Epithelial cell of esophagus (primary cell): ENCODE results near the gene THBS4.

Experiments
- DNase-seq: peaks from one replicate; pipeline ENCODE4 v3.0.0; 2010; ENCODE audit warnings: low read depth
- H3K4me3 ChIP-seq: 2 replicates; pipeline ENCODE4 v1.5.1; 2011; ENCODE audit warnings: mild to moderate bottlenecking, low read length, control low read depth
- CTCF ChIP-seq: IDR thresholded peaks from 2 replicates; pipeline ENCODE4 v1.5.1; 2011; ENCODE audit warnings: low read depth, mild to moderate bottlenecking, low read length, control low read depth, inconsistent platforms; ENCODE audit not compliant: insufficient read depth; ENCODE audit errors: missing control alignments

Gene THBS4

DNA sequence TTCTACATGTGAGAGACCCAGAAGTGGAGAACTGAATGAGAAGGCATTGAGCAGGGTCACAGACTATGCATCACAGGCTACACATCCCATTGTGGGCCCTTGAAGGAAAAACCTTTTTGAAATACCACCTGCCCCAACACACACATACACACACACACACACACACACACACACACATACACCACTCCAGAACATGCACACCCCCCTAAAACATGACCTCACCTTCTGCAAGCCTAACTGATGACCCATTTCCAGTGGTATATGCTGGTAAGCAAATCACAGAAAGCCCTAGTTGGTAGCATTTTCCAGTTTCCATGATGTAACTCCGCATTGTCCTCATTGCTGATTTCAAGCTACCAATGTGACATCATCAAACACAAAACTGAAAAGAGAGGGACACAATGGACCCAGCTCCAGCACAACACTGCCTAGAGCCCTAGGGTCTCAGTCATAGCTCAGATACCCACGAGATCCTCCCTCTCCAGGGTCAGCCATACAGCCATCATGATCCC lies 36.4 kb downstream of the THBS4 start:
- H3K4me3 ChIP-seq: no peak overlapping the region
- TF ChIP-seq CTCF: no peak
- no peak for DNase-seq

DNA sequence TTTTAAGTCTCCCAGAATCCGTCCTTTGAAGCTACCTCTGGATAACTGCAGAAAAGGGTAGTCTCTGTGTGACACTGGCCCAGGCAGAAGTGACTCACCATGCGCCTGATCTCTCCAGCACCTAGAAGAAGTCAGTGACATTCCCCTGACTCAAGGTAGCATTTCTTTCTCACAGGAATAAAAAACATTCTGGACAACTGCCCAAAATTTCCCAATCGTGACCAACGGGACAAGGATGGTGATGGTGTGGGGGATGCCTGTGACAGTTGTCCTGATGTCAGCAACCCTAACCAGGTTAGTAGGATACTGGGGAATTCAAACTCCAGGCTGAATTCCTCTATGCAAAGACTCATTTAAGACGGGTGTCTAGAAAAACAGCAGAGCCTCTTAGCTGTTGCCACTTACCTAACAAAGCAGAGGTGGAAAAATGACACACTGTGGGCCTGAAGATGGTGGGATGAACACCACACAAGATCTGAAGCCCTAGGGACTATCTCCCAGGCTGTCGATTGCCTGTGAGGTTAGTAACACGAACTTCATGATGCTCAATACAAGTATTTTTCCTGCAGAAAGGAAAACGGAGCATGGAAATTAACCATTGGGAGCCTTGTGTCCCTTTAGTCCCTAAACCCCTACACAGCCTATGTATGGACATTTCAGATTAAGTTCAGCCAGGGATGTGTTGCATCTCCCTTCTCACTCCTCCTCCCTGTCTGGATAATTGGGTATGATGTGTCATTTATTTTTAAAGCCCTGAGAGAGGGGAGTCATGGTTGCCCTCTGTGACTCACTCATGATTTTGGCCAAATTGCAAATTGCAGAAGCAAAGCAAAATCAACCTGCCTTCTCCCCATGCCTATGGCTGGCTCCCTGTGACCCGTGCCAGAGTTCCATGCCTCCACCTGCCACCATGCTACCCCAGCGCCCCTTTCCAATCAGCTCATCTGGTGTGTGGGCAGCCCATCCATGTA lies 37.2 kb downstream of the THBS4 start:
- no peak overlapping the region for H3K4me3 ChIP-seq
- TF ChIP-seq CTCF: no peak
- no peak for DNase-seq

DNA sequence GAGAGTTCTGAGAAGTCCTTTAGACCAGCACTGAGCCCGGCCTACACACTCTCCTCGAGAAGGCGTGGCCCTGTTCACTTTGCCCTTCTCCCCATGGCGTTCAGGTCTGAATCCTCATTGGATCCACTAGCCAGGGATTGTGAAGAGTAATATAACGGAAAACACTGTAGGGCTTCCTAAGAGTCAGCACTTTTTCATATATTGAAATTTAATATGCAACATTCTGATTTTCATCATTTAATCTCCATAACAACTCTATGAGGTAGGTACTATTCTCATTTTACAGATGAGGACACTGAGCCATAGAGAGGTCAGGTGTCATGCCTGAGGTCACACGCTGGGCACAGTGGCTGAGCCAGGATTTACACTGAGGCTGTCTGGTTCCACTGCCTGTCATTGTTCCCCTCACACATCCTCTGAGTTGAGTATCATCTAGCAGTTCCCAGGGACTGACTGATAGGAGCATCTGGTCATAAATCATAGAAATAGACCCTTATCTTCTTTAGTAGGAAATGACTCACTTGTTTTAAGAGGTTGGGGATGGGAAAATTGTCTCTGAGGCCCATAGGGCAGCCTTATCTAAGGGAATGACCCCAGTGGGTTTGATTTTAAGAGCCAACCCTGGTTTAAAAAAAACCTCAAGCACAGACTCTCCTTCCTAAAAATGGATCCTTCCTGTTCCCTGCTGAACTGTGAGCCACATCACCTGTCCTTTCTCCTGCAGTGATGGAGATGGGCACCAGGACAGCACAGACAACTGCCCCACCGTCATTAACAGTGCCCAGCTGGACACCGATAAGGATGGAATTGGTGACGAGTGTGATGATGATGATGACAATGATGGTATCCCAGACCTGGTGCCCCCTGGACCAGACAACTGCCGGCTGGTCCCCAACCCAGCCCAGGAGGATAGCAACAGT lies 41.2 kb downstream of the THBS4 start:
- TF ChIP-seq CTCF: no peak
- no peak for DNase-seq
- H3K4me3 ChIP-seq: no peak overlapping the region

DNA sequence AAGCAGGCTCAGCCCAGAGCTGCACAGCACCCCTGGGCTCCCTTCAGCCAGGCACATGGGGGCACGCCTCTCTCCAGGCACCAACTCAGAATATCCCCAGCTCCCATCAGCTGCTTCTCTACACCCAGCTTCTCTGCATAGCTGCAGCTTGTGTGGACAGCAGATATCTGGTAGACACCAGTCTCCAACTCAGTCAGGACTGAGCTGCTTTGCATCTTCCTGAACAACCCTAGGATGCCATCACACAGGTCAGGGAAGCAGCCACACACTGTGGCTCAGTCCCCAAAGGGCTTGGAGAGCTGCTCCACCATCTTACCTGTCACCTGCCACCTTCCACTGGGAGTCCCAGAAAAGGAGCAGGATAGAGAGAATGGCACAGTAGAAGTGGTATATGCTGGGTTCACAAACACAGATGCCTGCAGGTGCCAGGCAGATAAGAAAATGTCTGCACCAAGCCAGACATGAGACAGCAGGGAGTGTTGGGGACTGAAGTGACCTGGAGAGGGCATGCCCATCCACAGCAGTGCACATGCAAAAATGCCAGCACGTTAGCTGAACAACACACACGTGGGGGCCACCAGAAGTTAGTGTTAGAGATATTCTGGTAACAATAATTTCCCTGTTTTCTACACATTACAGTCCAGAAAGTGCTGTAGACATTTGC lies 42.0 kb downstream of the THBS4 start:
- no peak for DNase-seq
- no peak overlapping the region for H3K4me3 ChIP-seq
- TF ChIP-seq CTCF: no peak

- DNase-seq: no peak
- TF ChIP-seq CTCF: no peak
- no peak overlapping the region for H3K4me3 ChIP-seq
These were observed 43.8 kb downstream of the THBS4 start for GRCh38 chr5:80078921-80079320.

GRCh38 chr5:80082281-80082680 lies 47.1 kb downstream of the THBS4 start:
- TF ChIP-seq CTCF: no peak
- no peak for DNase-seq
- H3K4me3 ChIP-seq: no peak overlapping the region
